ENCODE results near the gene COL6A5. TPM values are rescaled to one million over a fixed set of nuclear protein-coding genes. Genes with fewer than 3 reads are reported as not detected.

Gene COL6A5
- total RNA-seq, 2 donors from 2014 or later = 0.15 TPM; not detected in 1

- H3K9ac ChIP-seq (ENCODE audit: low read depth in 2 of 2, low read length in 2 of 2) = no peak overlapping the region
- no peaks in the 10 kb centered on the region for H3K9me3 ChIP-seq
- DNase-seq = peak; percentile 19
- intact Hi-C loops (cut with DNase I) = no loop called here
- H3K4me3 ChIP-seq = no peak overlapping the region
- no peaks in the 10 kb centered on the region for H3K27me3 ChIP-seq
- TF ChIP-seq CTCF (IDR thresholded peaks at IDR 0.05) = no peak
- H3K27ac ChIP-seq = no peak overlapping the region
- no peaks in the 10 kb centered on the region for H3K36me3 ChIP-seq
- H3K4me1 ChIP-seq = no peaks in the 10 kb centered on the region
Observed at GRCh38 chr3:130316169-130316568, 29.3 kb upstream of the COL6A5 start.

GRCh38 chr3:130323503-130323902 lies 22.0 kb upstream of the COL6A5 start:
- H3K27ac ChIP-seq = no peak overlapping the region
- DNase-seq = no peak
- TF ChIP-seq CTCF (IDR thresholded peaks at IDR 0.05) = no peak
- H3K9me3 ChIP-seq = no peaks in the 10 kb centered on the region
- intact Hi-C loops (cut with DNase I) = no loop called here
- H3K27me3 ChIP-seq = no peaks in the 10 kb centered on the region
- H3K36me3 ChIP-seq = no peaks in the 10 kb centered on the region
- no peaks in the 10 kb centered on the region for H3K4me1 ChIP-seq
- H3K4me3 ChIP-seq = no peak overlapping the region
- no peak overlapping the region for H3K9ac ChIP-seq (ENCODE audit: low read depth in 2 of 2, low read length in 2 of 2)

GRCh38 chr3:130340766-130341165 lies 4.7 kb upstream of the COL6A5 start:
- intact Hi-C loops (cut with DNase I) = no loop called here
- Histone ChIP-seq H3K27ac (no peak overlapping the region), H3K4me1 (no peaks in the 10 kb centered on the region), H3K36me3 (no peaks in the 10 kb centered on the region), H3K9ac (ENCODE audit: low read depth in 2 of 2, low read length in 2 of 2) (no peak overlapping the region), H3K27me3 (peaks cover 5% of the 10 kb centered on the region), H3K9me3 (no peaks in the 10 kb centered on the region), H3K4me3 (no peak overlapping the region)
- DNase-seq = no peak
- TF ChIP-seq CTCF (IDR thresholded peaks at IDR 0.05) = no peak

- Histone ChIP-seq H3K4me1 (no peaks in the 10 kb centered on the region), H3K27ac (no peak overlapping the region), H3K9ac (ENCODE audit: low read depth in 2 of 2, low read length in 2 of 2) (no peak overlapping the region), H3K4me3 (no peak overlapping the region), H3K27me3 (peaks cover 7% of the 10 kb centered on the region), H3K9me3 (no peaks in the 10 kb centered on the region), H3K36me3 (no peaks in the 10 kb centered on the region)
- no peak for DNase-seq
- TF ChIP-seq CTCF (IDR thresholded peaks at IDR 0.05) = no peak
- intact Hi-C loops (cut with DNase I) = no loop called here
Observed at GRCh38 chr3:130341388-130341787, 4.1 kb upstream of the COL6A5 start.

- Histone ChIP-seq H3K9me3 (no peaks in the 10 kb centered on the region), H3K27me3 (peaks cover 7% of the 10 kb centered on the region), H3K36me3 (no peaks in the 10 kb centered on the region), H3K4me3 (no peak overlapping the region), H3K4me1 (no peaks in the 10 kb centered on the region), H3K9ac (ENCODE audit: low read depth in 2 of 2, low read length in 2 of 2) (no peak overlapping the region), H3K27ac (no peak overlapping the region)
- intact Hi-C loops (cut with DNase I) = no loop called here
- DNase-seq = no peak
- TF ChIP-seq CTCF (IDR thresholded peaks at IDR 0.05) = no peak
Observed at GRCh38 chr3:130341882-130342281, 3.6 kb upstream of the COL6A5 start.

Measured in colonic mucosa (tissue), 4 donors.